NT2/D1 (cell line): Measurements from ENCODE around the gene TAX1BP1.

Source experiments
- YY1 ChIP-seq: IDR thresholded peaks from 2 replicates; pipeline ENCODE4 v1.6.1; 2011; ENCODE audit not compliant: insufficient read length, insufficient read depth
- ZNF274 ChIP-seq: IDR thresholded peaks from 2 replicates; pipeline ENCODE4 v1.6.1; 2011; ENCODE audit warnings: mild to moderate bottlenecking, low read depth, low read length

- no peak for TF ChIP-seq YY1
- no peak for TF ChIP-seq ZNF274
These were observed 6.5 kb downstream of the TAX1BP1 start for GRCh38 chr7:27746486-27746885.
